M059J (cell line): ENCODE data around the gene IFIH1. TPM values are rescaled to one million over a fixed set of nuclear protein-coding genes. Genes with fewer than 3 reads are reported as not detected.

Experiments used
- DNase-seq: peaks from one replicate; pipeline ENCODE4 v3.0.0-alpha.2; 2012; ENCODE audit warnings: low read depth
- total RNA-seq: library from RNA; depleted of rRNA; stranded (reverse); fragments of >200 nt; shearing (Covaris generic); gene quantifications from 2 replicates; pipeline ENCODE4 v1.2.3, GENCODE V29; 2014; rRNA removed

The IFIH1 gene
- 70.9 and 90.2 TPM in 2 replicates for total RNA-seq

- peak; percentile 96 for DNase-seq
These were observed at the start of gene IFIH1 for GRCh38 chr2:162318328-162319180. IFIH1 (minus strand) TSS chr2:162318684; CDS start chr2:162318307, 377 bp downstream.

GRCh38 chr2:162365392-162365791 lies 46.9 kb upstream of the IFIH1 start:
- DNase-seq = no peak

GRCh38 chr2:162344617-162344950 lies 26.1 kb upstream of the IFIH1 start:
- DNase-seq = no peak

DNA sequence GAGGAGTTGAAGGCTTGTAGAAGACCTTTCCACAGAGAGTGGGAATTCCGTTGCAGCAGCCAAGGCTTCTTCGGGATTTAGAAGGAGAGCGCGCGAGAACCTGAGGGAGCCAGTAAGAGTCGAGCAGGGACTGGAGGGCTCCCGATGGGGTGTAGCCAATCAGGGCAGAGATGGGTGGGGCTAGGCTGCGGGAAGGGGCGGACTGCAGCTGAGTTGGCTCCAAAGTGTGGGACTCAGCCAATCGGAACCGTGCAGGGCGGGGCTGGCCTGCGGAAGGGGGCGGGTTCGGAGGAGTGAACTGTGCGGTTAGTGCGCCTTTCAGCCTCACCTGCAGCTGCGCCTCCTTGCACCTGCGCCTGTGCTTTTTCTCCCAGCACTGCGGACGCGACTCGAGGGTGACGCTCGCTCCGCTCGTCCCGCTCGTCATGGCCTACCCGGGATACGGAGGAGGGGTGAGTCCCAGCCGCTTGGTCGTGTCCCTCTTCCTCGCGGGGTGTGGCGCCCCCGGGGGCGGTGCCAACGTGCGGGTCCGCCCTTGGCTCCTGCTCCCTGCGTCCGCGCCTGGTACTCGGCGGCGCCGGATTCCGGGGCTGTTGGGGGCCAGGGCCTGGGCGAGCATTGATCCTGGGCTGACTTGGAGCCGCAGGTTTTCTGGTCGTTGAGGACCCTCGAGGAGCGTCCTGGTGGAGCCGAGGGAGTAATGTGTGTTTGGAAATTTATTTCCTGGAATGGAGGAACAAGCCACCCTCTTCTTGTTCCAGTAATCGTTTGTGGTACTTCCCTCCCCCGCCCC lies 25.5 kb upstream of the IFIH1 start, which contains the start of gene GCA:
Gene GCA (plus strand): TSS at position 309 of the 793 bp plus-strand sequence. CDS start 117 bp downstream, at position 426.
- peak; percentile 97 for DNase-seq

DNA sequence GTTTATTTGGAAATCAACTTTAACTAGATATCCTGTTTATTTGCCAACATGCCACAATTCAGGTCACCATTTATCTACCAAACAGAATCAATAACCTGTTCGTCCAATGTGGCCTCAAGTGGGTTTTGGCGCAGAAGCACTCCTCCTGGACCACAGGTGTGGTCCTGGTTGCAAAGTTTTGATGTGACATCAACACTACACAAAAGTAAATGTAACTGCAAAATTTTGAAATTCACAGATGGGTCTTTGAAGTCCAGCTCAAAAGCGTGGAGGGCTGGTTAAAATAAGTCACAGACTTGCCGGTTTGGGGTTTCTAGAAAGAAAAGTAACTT lies 25.0 kb upstream of the IFIH1 start:
- no peak for DNase-seq

- no peak for DNase-seq
These were observed 24.4 kb upstream of the IFIH1 start for GRCh38 chr2:162342841-162343240.

DNA sequence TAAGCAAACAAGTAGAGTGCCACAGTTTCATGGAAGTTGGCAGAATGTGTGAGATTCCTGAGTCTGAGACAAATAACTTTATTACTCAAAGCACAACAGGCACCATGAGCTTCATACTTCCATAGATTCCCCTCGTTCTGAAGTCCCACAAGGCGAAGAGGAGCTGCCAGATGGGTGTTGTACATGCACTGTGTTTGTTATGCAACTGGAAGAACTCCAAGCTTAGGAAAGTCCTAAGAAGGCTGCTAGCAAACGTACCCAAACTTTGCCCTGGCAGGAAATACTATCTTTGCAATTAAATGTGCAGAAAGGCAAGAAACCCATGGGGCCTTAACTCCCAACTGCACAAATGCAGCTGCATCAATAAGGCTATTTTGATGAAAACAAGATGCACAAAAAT lies 23.8 kb upstream of the IFIH1 start:
- DNase-seq = no peak

DNA sequence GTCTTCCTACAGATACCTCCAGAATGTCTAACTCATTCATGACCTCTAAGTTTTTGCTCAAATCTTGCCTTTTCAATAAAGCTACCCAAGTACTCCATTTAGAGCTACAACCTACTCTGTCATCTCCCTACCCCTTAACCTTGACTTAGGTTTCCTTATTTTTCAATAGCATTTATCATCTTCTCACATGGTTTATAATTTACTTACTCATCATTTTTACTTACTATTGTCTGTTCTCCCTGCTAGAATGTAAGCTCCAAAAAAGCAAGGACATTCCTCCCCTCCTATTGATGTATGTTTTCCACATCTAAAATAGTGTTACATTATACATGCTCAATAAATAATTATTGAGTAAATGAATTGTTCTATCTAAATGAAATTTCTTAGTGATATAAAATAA lies 22.3 kb upstream of the IFIH1 start:
- no peak for DNase-seq

DNA sequence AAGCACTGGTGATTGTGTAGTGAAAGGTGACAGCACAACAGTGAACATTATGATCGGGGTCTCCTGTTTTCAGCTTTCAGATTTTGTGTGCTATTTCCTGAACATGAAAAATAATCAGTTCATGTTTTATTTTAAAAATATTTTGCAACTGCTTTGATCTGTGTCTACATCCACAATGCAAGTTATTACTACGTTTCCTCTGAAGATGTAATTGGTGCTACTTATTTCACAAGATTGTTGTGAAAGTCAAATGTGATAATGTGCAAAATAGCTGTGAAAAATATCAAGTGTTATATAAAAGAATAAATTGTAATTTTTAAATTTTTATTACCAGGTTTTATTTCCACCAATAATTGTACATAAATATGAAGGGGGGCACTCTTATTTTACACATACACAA lies 19.4 kb upstream of the IFIH1 start:
- DNase-seq = no peak

- DNase-seq = peak; percentile 31
These were observed 15.5 kb upstream of the IFIH1 start for GRCh38 chr2:162333968-162334367.

DNA sequence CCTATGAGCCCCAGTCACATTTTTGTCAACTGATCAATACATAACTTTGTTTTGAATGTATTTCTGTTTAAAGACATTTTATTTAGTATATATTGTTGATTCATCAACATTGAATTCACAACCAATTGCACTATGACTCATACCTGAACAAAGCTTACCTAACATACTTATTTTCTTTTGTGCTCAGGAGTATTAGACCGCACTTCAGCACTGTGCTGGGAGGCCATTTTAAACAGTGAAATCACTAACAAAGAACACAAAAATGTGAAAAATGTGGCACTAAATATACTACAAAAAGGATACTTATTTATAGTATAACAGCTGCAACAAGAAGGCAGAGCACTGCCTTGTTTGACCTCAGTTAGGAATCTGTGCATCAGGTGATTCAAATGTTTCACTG lies 12.4 kb upstream of the IFIH1 start:
- no peak for DNase-seq

DNA sequence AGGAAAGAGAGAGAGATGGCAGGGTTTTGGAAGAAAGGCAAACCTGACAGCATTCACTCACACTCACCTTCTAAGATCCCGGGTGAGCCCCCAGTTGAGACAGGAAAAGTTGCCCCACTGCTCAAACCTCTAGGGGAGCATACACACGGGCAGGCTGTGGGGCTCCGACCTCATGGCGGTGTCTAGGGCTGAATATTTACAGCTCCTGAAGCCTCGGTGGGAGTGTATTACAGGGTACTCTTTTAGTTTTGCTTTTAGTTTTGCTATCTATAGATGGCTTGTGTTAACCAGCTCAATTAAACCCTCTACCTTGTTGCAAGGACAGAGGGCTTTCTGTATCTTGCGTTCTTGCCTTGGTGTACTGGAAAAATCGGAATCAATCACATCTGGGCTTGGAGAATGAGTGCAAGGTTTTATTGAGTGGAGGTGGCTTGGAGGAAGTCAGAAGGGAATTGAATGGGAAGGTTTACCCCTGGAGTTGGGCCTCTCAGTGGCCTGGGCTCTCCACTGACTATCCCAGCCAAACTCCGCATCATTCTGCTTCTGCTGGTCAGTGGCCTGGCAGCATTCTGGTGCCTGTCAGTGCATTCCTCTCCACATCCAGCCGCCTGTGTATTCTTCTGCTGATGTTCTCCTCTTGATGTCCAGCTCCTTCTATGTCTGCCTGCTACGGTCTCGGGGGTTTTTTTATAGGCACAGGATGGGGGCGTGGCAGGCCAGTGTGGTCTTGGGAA lies 10.1 kb upstream of the IFIH1 start:
- no peak for DNase-seq

DNA sequence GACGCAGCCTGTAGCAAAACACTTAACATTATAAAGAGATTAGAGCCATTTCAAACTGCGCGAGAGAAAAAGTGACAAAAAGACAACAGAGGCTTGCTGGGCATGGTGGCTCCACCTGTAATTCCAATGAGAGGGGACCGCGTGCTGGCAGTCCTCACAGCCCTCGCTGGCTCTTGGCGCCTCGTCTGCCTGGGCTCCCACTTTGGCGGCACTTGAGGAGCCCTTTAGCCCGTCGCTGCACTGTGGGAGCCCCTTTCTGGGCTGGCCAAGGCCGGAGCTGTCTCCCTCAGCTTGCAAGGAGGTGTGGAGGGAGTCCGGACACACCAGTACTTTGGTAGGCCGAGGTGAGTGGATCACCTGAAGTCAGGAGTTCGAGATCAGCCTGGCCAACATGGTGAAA lies 9.3 kb upstream of the IFIH1 start:
- DNase-seq = no peak

GRCh38 chr2:162327134-162327769 lies 8.8 kb upstream of the IFIH1 start:
- no peak for DNase-seq

DNA sequence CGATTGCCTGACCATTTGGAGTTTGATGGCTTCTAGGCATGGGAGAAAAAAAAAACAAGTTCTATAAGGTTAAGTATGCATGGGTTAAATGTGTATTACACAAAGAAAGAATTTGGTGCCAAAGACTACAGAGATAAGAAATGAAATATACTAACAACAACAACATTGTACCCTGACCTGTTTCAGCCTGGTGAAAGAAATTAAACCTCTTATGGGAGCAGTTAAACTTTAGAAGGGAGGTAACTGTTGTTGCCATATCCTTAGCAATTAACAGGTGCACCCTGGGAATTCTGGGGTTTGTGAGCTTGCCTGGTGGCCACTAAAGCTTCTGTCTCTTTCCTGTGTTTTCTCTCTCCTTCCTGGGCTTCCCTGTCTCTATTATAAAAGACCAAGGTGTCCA lies 6.5 kb upstream of the IFIH1 start:
- DNase-seq = no peak

DNA sequence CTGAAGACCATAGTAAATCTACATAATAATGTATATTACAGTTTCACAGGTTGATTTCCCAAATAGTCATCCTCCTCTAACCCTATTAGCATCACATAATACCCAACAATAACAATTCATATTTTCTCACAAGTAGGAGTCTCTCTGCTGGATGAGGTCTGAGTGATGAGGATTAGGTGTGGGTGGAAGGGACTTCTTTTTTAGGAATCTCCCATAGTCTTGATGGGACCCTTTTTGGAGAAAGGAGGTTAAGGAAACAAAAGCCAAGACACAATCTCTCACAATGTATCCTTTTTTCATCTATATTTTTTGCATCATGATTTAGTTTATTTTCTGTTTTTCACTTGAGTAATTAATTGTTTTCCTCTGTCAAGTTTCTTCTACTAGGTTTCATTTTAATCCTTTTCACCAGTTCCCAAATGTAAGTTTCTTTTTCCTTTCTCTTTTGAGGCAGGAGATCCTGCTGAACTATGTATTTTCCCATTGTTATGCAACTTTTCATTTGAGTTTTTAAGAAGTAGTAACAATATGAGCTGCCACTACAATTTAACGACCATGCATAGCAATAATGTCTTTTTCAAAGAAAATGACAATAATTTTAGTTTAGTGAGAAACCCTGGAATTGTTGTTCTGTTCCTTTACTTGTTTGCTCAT lies 2.5 kb upstream of the IFIH1 start:
- no peak for DNase-seq

GRCh38 chr2:162317861-162318327 lies 590 bp downstream of the IFIH1 start:
- DNase-seq = peak; percentile 56

DNA sequence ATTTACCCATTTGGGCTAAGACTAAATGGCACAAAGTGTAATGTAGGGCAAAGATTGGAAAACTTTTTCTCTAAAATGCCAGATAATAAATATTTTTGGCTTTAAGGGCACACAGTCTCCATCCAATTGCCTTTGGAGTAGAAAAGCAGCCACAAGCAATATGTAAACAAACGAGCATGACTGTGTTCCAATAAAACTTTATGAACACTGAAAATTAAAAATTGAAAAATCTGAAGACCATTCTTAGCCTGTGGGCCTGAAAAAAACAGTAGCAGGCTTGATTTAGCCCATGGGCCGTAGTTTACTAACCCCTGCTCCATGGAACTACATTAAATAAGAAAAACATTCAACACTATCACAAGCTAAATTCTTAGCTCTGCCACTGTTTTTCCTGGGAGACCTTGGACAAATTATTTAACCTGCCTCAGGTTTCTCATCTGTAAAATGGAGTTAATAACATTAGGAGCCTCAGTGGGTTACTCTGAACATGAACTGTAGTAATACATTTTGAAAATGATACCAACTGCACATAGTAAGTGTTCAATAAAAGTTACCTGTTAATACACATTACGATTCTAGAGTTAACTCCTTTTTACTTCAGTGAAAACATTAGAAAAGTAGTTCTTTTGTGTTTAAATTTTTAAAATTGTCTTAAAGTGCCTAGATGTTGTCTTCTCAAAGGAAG lies 1.3 kb downstream of the IFIH1 start:
- peak; percentile 29 for DNase-seq

DNA sequence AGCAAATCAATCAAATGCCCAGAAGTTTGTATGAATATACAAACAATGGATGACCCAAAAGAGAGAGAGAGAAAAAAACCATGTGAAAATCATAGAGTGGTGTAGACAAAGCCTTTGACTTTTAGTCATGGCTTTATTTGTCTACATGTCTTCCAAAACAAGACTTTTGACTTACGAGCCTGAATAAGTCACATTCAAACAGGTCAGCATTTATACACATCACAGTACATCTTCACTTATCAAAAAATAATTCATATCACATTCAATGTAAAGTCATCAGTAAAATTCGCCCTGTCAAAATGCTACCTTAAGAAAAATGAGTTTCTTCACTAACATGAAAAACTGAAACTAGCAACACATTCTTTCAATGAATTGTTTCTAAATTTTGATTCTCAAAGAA lies 1.9 kb downstream of the IFIH1 start:
- no peak for DNase-seq

- peak; percentile 10 for DNase-seq
These were observed 2.5 kb downstream of the IFIH1 start for GRCh38 chr2:162315938-162316337.

- DNase-seq = no peak
These were observed 5.6 kb downstream of the IFIH1 start for GRCh38 chr2:162312853-162313252.
